ENCODE data around the gene CTXND1.

CTXND1 gene

DNA sequence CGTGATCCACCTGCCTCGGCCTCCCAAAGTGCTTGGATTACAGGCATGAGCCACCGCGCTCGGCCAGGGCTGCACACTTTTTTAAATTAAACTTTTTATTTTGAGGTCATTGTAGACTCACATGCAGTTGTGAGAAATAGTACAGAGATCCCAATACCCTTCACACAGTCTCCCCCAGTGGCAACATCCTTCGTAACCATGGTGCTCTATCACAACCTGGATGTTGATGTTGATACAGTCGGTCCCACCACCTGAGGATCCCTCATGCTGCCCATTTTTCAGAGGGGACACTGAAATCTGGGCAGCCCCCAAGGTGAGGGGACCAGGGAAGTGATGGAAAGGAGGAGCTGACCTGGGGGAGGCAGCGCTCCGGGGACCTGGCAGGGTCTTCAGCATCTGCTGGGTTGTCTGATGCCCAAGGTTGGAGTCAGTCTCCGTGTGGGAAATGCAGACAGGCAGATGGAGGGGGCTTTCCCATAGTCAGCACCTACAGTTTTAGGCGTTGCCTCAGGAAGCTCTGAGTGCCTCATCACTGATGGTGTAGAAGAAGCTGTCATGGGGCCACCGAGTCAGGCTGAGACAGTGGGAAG is 82.2 kb downstream of the CTXND1 start:
- no peak for TF ChIP-seq TCF12 (IDR thresholded peaks at IDR 0.05; ENCODE audit: low read depth)
- no peak for TF ChIP-seq NFIC (IDR thresholded peaks at IDR 0.05)
- TF ChIP-seq FOXM1 (IDR thresholded peaks at IDR 0.05; ENCODE audit: borderline replicate concordance, low read depth), result no peak

DNA sequence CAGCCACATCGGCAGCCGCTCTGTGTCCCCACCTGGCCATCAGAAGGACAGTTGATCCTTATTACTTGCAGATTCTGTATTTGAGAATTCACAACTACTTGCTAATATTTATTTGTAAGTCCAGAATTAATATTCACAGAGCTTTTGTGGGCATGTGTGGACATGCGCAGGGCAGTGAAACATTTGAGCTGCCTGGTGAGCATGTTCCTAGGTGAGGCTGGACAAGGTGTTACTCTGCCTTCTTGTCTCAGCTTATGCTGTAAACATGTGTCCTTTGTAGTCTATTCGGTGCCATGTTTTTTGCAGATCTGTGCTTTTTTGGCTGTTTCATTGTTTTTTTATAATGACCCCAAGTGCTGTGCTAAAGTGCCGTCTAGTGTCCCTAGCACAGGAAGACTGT is 83.6 kb downstream of the CTXND1 start:
- no peak for TF ChIP-seq RAD21 (IDR thresholded peaks at IDR 0.05; ENCODE audit: low read depth)
- no peak for TF ChIP-seq YY1 (IDR thresholded peaks at IDR 0.05; ENCODE audit: low read depth)
- no peak for TF ChIP-seq CEBPB (IDR thresholded peaks at IDR 0.05)
- TF ChIP-seq TAF1 (IDR thresholded peaks at IDR 0.05; ENCODE audit: low read depth), result no peak
- TF ChIP-seq, protein P1, sequence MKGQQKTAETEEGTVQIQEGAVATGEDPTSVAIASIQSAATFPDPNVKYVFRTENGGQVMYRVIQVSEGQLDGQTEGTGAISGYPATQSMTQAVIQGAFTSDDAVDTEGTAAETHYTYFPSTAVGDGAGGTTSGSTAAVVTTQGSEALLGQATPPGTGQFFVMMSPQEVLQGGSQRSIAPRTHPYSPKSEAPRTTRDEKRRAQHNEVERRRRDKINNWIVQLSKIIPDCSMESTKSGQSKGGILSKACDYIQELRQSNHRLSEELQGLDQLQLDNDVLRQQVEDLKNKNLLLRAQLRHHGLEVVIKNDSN (IDR thresholded peaks at IDR 0.05), result no peak

DNA sequence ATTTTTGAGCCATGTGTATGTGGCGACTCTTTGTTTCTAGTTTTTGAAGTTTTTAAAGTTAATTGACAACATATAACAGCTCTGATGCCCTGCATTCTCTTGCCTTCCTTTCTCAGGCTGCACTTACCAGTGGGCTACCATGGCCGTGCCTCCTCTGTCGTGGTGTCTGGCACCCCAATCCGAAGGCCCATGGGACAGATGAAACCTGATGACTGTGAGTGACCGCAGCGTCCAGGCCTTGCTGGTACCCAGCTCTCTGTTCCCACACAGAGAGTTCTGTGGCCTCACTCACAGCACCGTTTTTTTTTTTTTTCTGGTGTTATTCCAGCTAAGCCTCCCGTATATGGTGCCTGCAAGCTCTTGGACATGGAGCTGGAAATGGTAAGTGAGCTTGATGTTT is 84.1 kb downstream of the CTXND1 start:
- TF ChIP-seq YY1 (IDR thresholded peaks at IDR 0.05; ENCODE audit: low read depth), result no peak
- no peak for TF ChIP-seq CREB1 (IDR thresholded peaks at IDR 0.05; ENCODE audit: low read depth)
- TF ChIP-seq TEAD4 (IDR thresholded peaks at IDR 0.05), result no peak
- no peak for TF ChIP-seq NFIC (IDR thresholded peaks at IDR 0.05)
- no peak for TF ChIP-seq TCF12 (IDR thresholded peaks at IDR 0.05; ENCODE audit: low read depth)
- no peak for TF ChIP-seq EGR1 (IDR thresholded peaks at IDR 0.05)
- TF ChIP-seq CEBPB (IDR thresholded peaks at IDR 0.05), result no peak
- TF ChIP-seq FOXM1 (IDR thresholded peaks at IDR 0.05; ENCODE audit: borderline replicate concordance, low read depth), result no peak
- TF ChIP-seq, protein P2, sequence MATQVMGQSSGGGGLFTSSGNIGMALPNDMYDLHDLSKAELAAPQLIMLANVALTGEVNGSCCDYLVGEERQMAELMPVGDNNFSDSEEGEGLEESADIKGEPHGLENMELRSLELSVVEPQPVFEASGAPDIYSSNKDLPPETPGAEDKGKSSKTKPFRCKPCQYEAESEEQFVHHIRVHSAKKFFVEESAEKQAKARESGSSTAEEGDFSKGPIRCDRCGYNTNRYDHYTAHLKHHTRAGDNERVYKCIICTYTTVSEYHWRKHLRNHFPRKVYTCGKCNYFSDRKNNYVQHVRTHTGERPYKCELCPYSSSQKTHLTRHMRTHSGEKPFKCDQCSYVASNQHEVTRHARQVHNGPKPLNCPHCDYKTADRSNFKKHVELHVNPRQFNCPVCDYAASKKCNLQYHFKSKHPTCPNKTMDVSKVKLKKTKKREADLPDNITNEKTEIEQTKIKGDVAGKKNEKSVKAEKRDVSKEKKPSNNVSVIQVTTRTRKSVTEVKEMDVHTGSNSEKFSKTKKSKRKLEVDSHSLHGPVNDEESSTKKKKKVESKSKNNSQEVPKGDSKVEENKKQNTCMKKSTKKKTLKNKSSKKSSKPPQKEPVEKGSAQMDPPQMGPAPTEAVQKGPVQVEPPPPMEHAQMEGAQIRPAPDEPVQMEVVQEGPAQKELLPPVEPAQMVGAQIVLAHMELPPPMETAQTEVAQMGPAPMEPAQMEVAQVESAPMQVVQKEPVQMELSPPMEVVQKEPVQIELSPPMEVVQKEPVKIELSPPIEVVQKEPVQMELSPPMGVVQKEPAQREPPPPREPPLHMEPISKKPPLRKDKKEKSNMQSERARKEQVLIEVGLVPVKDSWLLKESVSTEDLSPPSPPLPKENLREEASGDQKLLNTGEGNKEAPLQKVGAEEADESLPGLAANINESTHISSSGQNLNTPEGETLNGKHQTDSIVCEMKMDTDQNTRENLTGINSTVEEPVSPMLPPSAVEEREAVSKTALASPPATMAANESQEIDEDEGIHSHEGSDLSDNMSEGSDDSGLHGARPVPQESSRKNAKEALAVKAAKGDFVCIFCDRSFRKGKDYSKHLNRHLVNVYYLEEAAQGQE (IDR thresholded peaks at IDR 0.05; ENCODE audit: low read depth), result no peak
- no peak for TF ChIP-seq RAD21 (IDR thresholded peaks at IDR 0.05; ENCODE audit: low read depth)
- no peak for TF ChIP-seq EP300 (IDR thresholded peaks at IDR 0.05; ENCODE audit: borderline replicate concordance)
- TF ChIP-seq ZBTB7A (IDR thresholded peaks at IDR 0.05; ENCODE audit: low read depth), result no peak
- TF ChIP-seq, protein P1 (IDR thresholded peaks at IDR 0.05), result no peak
- TF ChIP-seq, protein P3, sequence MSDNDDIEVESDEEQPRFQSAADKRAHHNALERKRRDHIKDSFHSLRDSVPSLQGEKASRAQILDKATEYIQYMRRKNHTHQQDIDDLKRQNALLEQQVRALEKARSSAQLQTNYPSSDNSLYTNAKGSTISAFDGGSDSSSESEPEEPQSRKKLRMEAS (IDR thresholded peaks at IDR 0.05), result no peak
- no peak for TF ChIP-seq TAF1 (IDR thresholded peaks at IDR 0.05; ENCODE audit: low read depth)

DNA sequence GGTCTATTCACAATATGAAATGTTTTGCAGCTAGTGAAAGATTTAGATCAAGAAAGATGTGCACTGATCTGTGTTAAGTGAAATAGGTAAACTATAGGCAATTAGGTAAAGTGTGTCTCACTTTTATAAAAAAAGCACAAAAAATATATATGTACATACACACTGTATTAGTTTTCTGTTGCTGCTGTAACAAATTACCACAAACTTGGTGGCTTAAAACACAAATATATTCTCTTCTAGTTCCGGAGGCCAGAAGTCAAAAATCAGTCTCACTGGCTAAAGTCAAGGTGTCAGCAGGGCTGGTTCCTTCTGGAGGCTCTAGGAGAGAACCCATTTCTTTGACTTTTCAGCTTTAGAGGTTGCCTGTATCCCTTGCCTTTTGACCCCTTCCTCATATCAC is 88.1 kb downstream of the CTXND1 start:
- TF ChIP-seq YY1 (IDR thresholded peaks at IDR 0.05; ENCODE audit: low read depth) (no peak), ZBTB7A (IDR thresholded peaks at IDR 0.05; ENCODE audit: low read depth) (no peak), TEAD4 (IDR thresholded peaks at IDR 0.05) (no peak), CEBPB (IDR thresholded peaks at IDR 0.05) (no peak), EGR1 (IDR thresholded peaks at IDR 0.05) (no peak), EP300 (IDR thresholded peaks at IDR 0.05; ENCODE audit: borderline replicate concordance) (no peak), RAD21 (IDR thresholded peaks at IDR 0.05; ENCODE audit: low read depth) (no peak), FOXM1 (IDR thresholded peaks at IDR 0.05; ENCODE audit: borderline replicate concordance, low read depth) (no peak), CREB1 (IDR thresholded peaks at IDR 0.05; ENCODE audit: low read depth) (no peak), NFIC (IDR thresholded peaks at IDR 0.05) (no peak)
- TF ChIP-seq, protein P3 (IDR thresholded peaks at IDR 0.05), result no peak

DNA sequence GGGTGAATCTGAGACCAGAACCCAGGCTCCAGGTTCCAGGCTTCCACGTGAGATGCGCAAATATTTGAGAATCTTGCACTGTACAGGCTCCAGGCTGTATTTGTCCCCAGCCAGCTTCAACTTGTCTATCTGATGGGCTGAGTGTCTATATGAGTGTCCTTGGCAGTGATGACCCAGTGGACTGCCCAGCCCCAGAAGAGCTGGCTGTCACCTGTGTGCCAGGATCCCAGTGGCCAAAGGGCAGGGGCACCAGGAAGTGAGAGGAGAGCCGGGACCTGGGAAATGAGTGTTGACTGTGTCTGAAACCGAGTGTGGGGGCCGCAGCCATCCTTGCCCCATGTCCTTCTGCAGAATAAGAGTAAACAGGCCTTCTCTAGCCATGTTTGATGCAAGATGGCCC is 88.8 kb downstream of the CTXND1 start:
- TF ChIP-seq, protein P3 (IDR thresholded peaks at IDR 0.05), result no peak
- TF ChIP-seq, protein P1 (IDR thresholded peaks at IDR 0.05), result no peak
- TF ChIP-seq CREB1 (IDR thresholded peaks at IDR 0.05; ENCODE audit: low read depth) (no peak), EGR1 (IDR thresholded peaks at IDR 0.05) (no peak), RAD21 (IDR thresholded peaks at IDR 0.05; ENCODE audit: low read depth) (no peak), CEBPB (IDR thresholded peaks at IDR 0.05) (no peak), EP300 (IDR thresholded peaks at IDR 0.05; ENCODE audit: borderline replicate concordance) (no peak), YY1 (IDR thresholded peaks at IDR 0.05; ENCODE audit: low read depth) (no peak)

DNA sequence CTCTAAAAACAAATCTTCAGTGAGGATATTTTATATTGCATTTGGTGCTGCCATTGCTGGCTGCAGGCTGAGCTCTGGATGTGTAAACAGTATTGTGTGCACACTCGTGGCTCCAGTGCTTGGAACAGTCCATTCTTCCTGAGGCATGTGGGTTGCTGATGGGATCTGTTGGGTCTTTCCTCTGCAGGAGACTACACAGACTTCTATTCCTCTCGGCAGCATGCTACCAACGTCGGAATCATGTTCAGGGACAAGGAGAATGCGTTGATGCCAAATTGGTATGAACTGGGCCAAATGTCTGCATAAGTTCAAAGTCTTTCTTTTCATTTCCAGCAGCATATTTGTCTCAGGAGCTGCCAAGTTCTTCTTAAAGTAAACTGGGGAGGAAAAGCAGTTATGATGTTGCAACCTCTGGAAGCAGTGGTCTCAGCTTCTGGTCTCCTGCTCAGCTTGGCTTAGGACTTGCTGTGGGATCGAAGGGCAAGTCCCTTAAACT is 89.9 kb downstream of the CTXND1 start:
- TF ChIP-seq TEAD4 (IDR thresholded peaks at IDR 0.05) (no peak), YY1 (IDR thresholded peaks at IDR 0.05; ENCODE audit: low read depth) (no peak), CEBPB (IDR thresholded peaks at IDR 0.05) (no peak), RAD21 (IDR thresholded peaks at IDR 0.05; ENCODE audit: low read depth) (no peak), EGR1 (IDR thresholded peaks at IDR 0.05) (no peak), TCF12 (IDR thresholded peaks at IDR 0.05; ENCODE audit: low read depth) (no peak), CREB1 (IDR thresholded peaks at IDR 0.05; ENCODE audit: low read depth) (no peak), EP300 (IDR thresholded peaks at IDR 0.05; ENCODE audit: borderline replicate concordance) (no peak), TAF1 (IDR thresholded peaks at IDR 0.05; ENCODE audit: low read depth) (no peak), ZBTB7A (IDR thresholded peaks at IDR 0.05; ENCODE audit: low read depth) (no peak), NFIC (IDR thresholded peaks at IDR 0.05) (no peak), FOXM1 (IDR thresholded peaks at IDR 0.05; ENCODE audit: borderline replicate concordance, low read depth) (no peak)
- TF ChIP-seq, protein P1 (IDR thresholded peaks at IDR 0.05), result no peak
- TF ChIP-seq, protein P2 (IDR thresholded peaks at IDR 0.05; ENCODE audit: low read depth), result no peak
- TF ChIP-seq, protein P3 (IDR thresholded peaks at IDR 0.05), result no peak

Measured in Ishikawa (cell line).